Activated CD8-positive, alpha-beta memory T cell treated with anti-CD3 and anti-CD28 coated beads, Interleukin-2, amount 50 U/mL, for 24 hours (primary cell): ENCODE data around the gene ADM2.
"Not testable (repeated sequence)": the region's sequence is repeated elsewhere in the genome, so short reads cannot be mapped to it uniquely, and the experiment has no call there.

Source experiments
- DNase-seq: peaks from one replicate; pipeline ENCODE4 v3.0.0-alpha.2; 2020; ENCODE audit errors: extremely low read depth

ADM2 gene

DNA sequence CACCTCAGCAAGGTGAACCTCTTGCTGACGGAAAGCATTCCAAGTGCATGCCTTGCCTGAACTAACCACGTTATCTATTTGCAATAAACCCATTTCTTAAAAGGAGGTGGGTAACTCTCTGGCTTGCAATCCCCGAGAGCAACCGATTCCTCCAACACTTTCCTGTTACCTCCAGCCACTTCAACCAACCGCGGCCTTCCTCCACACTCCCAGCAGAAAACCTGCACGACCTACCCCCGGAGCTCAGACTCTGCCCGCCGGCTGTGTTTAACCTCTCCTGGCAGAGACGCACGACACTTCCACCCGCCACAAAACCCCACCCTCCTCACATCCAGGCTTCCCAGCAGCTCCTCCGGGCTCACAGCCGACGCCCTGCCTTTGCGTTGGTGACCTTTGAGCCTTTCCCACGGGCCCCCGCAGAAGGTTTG, 43.3 kb downstream of the ADM2 start:
- DNase-seq = no peak

DNA sequence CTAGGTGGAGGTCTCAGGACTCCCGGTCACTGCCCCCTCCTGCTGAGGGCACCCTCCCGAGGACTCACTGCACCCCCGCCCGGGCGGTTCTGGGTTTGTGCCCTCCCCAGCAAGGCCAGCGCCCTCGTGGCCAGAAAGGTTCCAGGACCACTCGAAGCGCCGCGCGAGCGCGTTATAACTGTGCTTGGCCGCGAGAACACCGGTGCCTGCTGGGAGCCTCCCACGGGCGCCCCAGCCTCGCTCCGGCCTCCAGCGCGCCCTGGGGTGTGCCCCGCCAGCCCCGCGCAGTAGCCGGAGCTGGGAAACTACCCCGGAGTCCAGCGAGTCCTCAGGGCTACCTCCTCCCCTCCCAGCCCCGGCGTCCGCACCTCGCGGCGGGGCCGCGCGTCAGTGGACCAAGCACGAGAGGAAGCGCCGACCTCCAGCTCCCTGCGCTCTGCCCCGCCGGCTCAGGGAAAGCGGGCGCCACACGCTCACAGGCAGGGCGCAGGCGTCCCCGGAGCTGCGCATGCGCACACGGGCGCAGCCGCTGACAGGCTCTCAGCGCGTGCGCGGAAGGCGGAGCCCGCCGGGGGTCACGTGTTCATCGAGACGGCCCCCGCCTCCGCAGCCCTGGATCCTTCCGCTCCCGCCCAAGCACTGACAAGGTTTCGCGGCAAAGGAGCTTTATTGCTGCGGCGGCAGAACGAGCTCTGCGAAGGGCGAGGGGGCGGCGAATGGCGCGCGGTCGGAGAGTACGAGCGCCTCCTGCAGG, 43.9 kb downstream of the ADM2 start, which contains the start of gene SCO2:
SCO2 (minus strand) TSS at position 495 of the 754 bp plus-strand sequence. CDS start 1,187 bp downstream, outside the sequence.
- DNase-seq = peak; percentile 90

DNA sequence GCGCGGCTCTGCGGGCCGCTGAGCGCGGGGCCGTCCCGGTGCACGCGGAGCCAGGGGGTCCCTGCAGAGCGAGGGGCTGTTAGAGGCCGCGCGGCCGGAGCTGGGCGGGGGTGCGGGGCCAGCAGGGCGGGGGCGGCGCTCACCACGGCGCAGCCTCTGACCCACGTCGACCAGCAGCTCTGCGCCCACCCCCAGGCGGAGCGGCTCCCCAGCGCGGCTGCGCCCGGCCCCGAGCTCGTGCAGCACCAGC, 44.4 kb downstream of the ADM2 start:
- DNase-seq = no peak

DNA sequence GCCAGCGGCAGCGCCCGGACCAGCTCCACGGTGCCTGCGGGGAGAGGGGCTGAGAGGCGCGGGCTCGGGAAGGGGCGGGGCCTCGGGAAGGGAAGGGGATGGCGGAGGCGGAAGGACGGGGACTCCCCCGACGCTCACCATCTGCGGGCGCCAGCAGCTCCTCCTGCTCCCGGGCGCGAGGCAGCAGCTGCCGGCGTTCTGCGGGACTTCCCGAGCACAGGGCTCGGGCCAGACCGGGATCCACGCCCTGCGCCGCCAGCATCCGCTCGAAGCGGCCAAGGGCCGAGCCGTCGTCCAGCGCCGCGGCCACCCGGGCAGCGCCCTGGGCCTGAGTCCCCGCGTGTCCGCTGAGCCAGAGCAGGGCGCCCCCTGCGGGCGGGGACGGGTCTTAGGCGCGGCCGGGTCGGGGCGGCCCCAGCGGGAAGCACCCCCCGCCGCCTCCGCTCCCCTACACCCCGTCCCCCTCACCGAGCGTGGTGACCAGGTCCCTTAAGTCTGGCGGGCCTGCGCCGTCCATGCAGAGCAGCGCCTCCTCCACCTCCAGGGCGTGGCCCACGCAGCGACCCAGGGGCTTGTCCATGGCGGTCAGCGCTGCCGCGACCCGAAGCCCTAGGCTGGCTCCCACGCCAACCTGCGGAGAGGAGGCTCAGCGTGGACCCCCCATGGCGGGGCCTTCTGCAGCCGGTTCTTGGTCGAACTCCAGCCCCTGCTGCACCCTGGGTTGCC, 44.9 kb downstream of the ADM2 start:
- DNase-seq = no peak

DNA sequence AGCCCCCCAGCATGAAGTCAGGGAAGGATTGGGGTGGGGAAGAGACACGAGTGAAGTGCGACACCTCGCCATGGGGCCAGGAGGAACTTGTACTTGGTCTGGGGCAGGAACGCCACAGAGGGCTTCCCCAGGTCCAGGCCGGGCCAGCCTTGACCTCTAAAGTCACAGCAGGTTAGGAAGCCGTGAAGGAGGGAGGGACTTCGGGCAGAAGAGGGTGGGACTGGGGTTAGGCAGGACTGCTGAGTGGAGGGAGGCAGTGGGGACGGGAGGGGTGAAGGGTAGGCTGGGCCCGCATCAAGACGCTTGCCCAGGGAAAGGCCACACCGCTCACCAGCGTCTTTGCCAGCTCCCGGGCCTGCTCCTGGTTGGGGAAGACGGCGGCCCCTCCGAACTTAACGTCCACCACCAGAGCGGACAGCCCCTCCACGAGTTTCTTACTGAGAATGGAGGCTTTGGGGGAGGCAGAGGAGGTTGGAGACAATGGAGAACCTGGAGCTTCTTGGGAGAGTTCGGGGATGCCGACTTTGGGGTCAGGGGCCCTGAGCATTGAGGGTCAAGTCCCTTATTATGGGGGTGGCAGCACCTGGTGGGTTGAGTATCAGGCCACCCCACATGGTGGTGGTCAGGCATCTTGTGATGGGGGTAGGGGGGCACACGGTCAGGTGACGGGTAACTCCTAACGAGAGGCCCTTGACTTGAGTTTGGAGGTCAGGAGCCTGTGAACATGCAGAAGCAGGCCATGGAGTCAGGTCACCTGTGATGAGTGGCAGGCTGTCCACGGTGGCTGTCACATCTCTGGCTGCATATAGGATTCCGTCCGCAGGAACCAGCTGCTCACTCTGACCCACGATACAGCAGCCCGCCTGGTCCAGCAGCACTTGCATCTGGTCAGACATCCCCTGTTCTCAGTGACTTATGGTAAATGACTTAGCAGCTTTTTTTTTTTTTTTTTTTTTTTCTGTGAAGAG, 45.8 kb downstream of the ADM2 start:
- DNase-seq = no peak

DNA sequence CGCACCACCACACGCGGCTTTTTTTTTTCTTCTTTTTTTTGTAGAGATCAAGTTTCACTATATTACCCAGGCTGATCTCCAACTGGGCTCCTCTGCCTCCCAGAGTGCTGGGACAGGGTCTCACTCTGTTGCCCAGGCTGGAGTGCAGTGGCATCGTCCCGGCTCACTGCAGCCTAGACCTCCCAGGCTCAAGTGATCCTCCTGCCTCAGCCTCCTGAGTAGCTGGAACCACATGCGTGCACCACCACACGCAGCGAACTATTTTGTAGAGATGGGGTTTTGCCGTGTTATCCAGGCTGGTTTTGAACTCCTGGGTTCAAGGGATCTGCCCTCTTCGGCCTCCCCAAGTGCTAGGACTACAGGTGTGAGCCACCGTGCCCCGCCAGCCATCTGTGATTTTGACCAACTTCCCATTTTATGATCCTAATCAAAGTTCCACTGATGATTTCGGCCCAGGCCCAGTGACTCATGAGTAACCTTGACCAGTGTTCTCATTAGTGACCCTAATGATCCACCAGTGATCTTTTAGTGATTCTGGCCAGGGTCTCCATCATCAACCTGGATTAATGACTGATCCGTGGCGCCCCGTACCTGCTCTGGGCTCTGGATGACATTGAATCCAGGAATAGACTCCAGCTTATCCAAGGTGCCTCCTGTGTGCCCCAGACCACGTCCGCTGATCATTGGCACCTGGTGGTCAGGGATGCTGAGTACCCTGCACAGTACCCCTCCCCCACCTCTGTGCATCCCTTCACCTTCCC, 46.8 kb downstream of the ADM2 start:
- DNase-seq = no peak

DNA sequence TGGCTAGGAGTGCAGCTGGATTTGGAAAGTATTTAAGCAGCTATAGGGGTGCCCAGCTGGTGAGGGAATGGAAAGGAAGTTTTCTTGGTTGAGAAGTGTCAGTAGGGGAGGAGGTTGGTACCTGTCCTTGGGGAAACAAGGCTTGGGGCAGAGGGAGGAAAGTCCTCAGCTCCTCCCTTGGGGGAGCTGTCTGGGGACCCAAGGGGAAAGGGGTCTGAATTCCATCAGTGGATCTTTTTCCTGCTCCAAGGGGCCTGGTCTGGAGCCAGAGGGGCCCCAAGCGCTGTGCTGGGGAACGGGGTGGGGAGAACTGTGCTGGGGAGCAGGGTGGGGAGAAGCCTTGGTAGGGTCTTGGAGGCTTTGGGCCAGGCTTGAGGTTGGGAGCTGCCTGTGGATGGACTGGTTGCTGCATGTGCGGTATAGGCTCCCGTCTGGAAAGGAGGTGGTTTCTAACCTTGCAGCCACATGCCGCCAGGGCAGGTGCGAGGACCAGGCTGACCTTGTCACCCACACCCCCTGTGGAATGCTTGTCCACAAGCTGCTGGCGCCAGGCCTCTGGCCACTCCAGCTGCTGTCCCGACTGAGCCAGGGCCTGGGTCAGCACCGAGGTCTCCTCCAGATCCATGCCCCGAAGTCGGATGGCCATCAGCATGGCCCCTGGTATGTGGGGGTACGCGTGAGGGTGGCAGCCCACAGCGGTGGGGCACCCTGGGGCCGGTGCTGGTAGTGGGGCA, 47.5 kb downstream of the ADM2 start:
- DNase-seq = no peak

DNA sequence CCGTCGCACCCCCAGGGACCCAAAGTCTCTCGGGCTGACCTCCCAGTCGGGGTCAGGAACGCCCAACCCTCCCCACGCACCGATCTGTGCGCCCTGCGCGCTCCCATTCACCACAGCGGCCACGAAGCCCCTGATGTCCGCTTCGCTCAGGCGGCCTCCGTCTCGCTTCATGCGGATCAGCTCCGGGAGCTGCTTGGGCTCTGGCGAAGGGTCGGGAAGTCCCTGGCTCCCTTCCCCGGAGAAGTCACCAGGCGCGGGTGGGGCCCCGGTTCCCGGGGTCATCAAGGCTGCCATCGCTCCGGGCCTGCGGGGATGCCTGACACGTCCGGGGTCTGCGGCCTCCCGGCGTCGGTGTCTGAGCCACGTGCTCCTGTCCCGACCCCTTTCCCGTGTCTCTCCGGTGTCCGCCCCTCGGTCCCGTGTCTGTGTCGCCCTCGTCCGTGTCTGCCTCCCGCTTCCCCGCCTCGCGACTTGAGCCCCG, 48.1 kb downstream of the ADM2 start:
- no peak for DNase-seq

DNA sequence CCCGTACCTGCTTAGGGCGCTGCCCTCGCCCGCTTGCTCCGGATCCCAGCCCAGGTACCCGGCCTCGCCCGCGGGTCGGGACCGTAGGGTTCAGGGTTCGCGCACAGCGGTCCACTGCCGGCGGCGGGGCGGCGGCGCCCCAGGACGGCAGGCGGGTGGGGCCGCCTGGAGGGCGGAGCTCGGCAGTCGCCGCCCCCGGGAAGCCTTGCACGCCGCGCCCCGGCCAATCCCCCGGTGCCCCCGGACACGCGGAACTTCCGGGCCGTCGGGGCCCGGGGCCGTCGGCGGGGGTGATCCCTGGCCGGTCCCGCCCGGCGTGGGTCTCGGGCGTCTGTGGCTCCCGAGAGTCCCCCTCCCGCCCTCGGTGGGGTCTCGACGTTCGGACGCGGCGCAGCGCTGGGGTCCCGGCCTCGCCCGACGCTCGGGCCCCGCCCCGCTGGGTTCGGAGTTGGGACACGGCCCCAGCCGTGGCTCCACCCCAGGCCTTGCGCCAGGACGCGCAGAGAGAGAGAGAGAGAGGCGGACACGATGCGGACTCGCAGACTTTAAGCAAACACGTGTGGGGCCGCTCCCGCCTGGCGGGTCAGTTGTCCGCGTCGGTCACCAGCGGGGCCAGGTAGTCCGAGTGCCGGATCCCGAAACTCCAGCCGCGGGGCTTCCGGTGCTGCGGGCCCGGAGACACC, 48.7 kb downstream of the ADM2 start, which contains the start of gene TYMP:
TYMP (minus strand) TSS at position 116 of the 683 bp plus-strand sequence. CDS start 303 bp downstream, outside the sequence.
- DNase-seq = no peak

DNA sequence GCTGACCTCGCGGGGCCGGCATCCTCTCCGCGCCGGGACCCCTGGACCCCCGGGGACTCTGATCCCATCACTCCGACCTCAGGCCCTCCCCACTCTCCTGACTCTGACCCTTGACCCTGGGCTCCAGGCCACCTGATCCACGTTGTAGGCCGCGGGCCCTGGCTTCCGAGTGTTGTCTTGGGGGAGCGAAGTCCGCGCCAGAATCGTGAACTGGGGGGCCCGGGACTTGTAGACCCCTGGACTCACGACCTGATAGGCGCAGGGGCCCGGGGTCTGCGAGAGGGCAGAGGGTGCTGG, 49.2 kb downstream of the ADM2 start:
- DNase-seq = no peak

DNA sequence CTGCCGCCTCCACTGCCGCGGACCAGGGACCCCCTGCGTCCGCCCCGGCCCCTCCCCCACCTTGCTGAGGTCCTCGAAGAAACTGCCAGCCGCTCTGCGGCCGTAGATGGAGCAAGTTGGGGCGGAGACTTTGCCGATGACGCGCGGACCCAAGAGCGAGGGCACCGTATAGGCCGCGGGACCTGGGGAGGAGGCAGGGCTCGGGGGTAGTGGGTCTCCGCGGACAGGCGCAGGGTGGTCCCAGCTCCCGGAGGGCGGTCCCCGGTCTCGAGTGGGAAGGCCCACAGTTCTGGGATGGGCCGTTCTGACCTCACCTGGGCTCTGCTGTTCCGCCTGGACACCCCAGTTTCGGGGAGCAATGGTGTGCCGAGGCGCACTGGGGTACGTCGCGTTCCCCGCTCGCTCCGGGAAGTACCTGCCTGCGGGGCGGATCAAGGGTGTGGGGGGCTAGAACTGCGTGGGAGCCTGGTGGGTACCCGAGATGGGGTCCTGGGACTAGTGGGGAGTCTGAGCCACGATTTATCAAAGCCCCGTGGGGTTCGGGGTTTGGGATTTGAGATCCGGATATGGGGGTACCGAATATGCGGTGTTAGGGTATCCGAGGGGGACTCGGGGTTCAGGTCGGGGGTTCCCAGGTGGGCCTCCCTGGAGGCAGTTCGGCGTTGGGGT, 49.7 kb downstream of the ADM2 start:
- DNase-seq = no peak

DNA sequence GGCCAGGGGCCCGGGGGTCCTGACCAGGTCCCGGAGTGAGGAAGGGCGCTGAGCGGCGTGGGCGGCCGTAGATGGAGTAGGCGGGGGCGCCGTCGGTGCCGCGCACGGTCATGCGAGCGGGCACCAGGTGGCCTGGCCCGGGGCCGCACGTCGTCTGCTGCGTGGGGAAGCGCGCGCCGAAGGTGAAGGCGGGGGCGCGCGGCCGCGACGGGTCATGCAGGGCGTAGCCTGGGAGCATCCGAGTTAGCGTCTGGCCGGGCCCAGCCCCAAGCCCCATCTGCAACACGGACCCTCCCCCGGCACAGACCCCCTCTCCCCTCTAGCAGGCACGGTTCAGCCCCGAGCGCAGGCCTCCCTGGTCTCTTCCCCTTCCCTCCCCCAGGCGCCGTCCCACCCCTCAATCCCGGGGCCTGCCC, 50.2 kb downstream of the ADM2 start:
- DNase-seq = no peak

DNA sequence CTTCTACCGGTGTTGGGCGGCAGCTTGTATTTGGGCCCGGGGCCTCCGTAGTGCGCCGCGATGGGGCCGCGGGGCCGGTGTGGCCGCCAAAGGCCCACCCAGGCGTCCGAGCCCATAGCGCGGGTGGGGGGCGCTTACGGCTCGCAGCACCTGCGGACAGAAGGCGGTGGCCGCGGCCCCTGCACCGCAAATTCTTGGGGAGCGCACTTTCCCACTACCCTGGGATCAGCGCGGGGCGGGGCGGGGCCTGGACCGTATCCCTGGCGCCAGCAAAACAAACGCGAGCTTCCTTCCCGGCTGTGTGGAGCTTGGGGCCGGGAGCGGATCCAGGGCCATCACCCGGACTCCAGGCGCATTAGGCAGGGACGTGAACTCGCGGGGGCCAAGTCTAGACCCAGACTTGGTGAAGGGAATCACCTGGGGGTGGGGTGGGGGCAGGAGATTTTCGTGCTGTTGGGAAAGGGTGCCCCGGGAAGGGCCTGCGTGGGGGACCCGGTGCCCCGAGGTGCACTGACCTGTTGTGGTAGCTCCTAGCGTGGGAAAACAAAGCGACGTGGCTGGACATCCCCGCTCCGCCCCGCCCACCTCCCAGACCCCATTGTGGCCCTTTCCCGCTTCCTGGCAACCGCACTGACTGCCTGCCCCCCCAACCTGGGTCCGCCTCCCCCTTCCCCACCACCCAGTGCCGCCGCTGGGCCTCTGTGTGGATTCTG, 50.8 kb downstream of the ADM2 start:
- no peak for DNase-seq

DNA sequence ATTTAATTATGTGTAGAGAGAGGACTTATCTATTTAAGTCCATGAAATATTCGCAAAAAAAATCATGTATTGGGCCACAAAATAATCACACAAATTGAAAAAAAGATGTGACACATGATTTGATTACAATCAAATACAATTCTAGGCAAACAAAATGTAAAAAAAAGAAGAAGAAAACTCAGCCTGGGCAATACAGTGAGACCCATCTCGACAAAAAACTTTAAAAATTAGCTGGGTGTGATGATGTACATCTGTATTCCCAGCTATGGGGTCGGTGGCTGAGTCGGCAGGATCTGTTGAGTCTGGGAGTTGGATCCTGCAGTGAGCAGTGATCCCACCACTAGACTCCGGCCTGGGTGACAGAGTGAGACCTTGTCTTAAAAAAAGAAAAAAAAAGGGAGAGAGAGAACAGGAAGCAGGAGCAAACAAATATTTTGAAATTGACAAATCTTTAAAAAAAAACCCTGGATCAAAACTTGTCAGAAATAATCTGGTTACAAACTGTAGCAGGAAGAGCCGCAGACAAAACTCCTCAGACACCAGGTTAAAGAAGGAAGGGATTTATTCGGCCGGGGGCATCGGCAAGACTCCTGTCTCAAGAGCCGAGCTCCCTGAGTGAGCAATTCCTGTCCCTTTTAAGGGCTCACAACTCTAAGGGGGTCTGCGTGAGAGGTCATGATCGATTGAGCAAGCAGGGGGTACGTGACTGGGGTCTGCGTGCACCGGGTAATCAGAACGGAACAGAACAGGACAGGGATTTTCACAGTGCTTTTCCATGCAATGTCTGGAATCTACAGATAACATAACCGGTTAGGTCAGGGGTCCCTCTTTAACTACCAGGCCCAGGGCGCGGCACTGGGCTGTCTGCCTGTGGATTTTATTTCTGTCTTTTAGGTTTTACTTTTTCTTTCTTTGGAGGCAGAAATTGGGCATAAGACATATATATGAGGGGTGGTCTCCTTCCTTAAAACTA, 51.8 kb downstream of the ADM2 start:
- no peak for DNase-seq

DNA sequence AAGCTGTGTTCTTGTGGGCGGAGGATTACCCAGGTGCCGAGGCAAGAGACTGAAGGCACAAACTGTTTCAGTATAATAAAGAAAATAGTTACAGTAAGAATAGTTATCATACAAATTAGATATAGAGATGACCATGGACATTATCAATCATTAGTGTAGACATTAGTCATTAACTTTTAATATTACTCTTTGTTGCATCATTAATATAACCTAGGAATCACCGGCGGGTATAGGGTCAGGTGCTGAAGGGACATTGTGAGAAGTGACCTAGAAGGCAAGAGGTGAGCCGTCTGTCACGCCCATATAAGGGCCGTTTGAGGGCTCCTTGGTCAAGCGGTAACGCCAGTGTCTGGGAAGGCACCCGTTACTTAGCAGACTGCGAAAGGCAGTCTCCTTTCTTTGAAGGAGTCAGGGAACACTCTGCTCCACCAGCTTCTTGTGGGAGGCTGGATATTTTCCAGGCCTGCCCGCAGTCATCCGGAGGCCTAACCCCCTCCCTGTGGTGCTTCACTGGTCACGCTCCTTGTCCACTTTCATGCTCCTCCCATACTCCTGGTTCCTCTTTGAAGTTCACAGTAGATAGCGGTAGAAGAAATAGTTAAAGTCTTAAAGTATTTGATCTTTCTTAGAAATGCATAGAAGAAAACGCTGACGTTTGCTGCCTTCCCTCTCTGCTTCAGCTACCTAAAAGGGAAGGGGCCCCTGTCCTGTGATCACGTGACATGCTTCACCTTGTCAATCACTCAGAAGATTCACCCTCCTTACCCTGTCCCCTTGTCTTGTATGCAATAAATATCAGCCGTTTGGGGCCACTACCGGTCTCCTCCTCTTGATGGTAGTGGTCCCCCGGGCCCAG, 52.7 kb downstream of the ADM2 start:
- DNase-seq = not testable (repeated sequence)

DNA sequence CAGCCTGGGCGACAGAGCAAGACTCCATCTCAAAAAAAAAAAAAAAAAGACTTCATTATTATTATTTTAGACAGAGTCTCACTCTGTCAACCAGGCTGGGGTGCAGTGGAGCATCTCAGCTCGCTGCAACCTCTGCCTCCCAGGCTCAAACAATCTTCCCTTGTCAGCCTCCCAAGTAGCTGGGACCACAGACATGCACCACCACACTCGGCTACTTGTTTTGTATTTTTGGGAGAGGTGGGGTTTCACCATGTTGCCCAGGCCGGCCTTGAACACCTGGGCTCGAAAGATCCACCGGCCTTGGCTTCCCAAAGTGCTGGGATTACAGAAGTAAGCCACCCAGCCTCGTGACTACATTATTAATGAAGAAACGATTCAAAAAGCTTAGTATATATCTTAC, 53.8 kb downstream of the ADM2 start:
- no peak for DNase-seq
